Measurements from ENCODE around the gene PDE1A.

DNA sequence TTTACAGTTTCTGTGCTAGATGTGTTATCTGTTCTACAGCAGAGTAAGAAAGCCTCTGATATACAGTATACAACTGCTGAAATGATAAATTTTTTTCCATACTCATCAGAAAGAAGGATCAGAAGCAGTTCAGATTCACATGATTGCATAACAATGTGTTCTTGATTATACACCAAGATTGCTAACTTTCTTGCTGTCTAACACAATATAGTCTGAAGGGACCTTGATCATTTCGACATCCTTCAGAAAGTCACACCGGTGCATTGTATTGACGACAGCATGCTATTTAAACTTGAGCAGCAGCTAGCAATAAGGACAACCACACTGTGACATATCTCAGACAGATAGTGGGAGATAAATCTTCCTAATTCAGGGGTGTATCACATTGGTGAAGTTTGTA is 127.2 kb downstream of the PDE1A start:
- no peak for TF ChIP-seq EZH2phosphoT487 (IDR thresholded peaks at IDR 0.05; ENCODE audit: borderline replicate concordance)
- TF ChIP-seq, protein P1, sequence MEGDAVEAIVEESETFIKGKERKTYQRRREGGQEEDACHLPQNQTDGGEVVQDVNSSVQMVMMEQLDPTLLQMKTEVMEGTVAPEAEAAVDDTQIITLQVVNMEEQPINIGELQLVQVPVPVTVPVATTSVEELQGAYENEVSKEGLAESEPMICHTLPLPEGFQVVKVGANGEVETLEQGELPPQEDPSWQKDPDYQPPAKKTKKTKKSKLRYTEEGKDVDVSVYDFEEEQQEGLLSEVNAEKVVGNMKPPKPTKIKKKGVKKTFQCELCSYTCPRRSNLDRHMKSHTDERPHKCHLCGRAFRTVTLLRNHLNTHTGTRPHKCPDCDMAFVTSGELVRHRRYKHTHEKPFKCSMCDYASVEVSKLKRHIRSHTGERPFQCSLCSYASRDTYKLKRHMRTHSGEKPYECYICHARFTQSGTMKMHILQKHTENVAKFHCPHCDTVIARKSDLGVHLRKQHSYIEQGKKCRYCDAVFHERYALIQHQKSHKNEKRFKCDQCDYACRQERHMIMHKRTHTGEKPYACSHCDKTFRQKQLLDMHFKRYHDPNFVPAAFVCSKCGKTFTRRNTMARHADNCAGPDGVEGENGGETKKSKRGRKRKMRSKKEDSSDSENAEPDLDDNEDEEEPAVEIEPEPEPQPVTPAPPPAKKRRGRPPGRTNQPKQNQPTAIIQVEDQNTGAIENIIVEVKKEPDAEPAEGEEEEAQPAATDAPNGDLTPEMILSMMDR (conservative IDR thresholded peaks at IDR 0.05; ENCODE audit: low read length), result no peak

All from Loucy (cell line).